A549 treated with AZD2906 at 1 μM for 4 hours (cell line): ENCODE data around the gene HSH2D. TPM values are rescaled to one million over a fixed set of nuclear protein-coding genes. Genes with fewer than 3 reads are reported as not detected.

Experiments
- total RNA-seq: library from RNA; stranded (reverse); fragments of 200-300 nt; extraction: Qiagen RNA extraction; gene quantifications from 5 replicates; pipeline ENCODE4 v1.2.3, GENCODE V29; 2022

The HSH2D gene
- 0.06 to 0.09 TPM (median 0.08 TPM) in 4 of 5 replicates, not detected in the other for total RNA-seq

GRCh38 chr19:16143399-16144215 is at the start of gene HSH2D:
Gene HSH2D, plus strand, starts transcription at chr19:16143685. Its CDS starts 5,066 bp downstream, at chr19:16148751.

GRCh38 chr19:16111160-16111908 is 32.2 kb upstream of the HSH2D start, which contains the start of gene RAB8A:
Gene RAB8A, plus strand, starts transcription at chr19:16111889. Its CDS starts 13 bp downstream, at chr19:16111902.

GRCh38 chr19:16185123-16185767 is 41.8 kb downstream of the HSH2D start, which contains the start of gene FAM32A:
Gene FAM32A, plus strand, starts transcription at chr19:16185410. Its CDS starts 33 bp downstream, at chr19:16185443.

GRCh38 chr19:16197622-16198369 is 54.3 kb downstream of the HSH2D start, which contains the start of gene AP1M1:
Gene AP1M1, plus strand, starts transcription at chr19:16197911. Its CDS starts 116 bp downstream, at chr19:16198027.

Other genes starting within 250 kb of the HSH2D start
- gene CYP4F2, start 245.6 kb upstream of the HSH2D start, total RNA-seq: 0.05 to 0.24 TPM (median 0.11 TPM) in 5 replicates
- 4.6 to 6.7 TPM (median 5.5 TPM) in 5 replicates for gene CYP4F11, start 209.2 kb upstream of the HSH2D start, total RNA-seq
- not detected in 5 replicates for gene OR10H4, start 194.7 kb upstream of the HSH2D start, total RNA-seq
- gene TPM4, start 67.2 kb upstream of the HSH2D start, total RNA-seq: 380 to 506 TPM (median 445 TPM) in 5 replicates
- gene RAB8A, start 31.8 kb upstream of the HSH2D start, total RNA-seq: 47.7 to 103 TPM (median 50.2 TPM) in 5 replicates
- not detected in 5 replicates for gene CIB3, start 29.8 kb downstream of the HSH2D start, total RNA-seq
- gene FAM32A, start 41.7 kb downstream of the HSH2D start, total RNA-seq: 93.0 to 96.1 TPM (median 93.9 TPM) in 5 replicates
- gene AP1M1, start 54.2 kb downstream of the HSH2D start, total RNA-seq: 62.4 to 71.5 TPM (median 70.9 TPM) in 5 replicates
- gene KLF2, start 181.1 kb downstream of the HSH2D start, total RNA-seq: 13.1 to 34.2 TPM (median 27.7 TPM) in 5 replicates